Measurements from ENCODE around the gene DOCK4. TPM values are rescaled to one million over a fixed set of nuclear protein-coding genes. Genes with fewer than 3 reads are reported as not detected.

The DOCK4 gene
- total RNA-seq, 1 donor, result 31.8 TPM

DNA sequence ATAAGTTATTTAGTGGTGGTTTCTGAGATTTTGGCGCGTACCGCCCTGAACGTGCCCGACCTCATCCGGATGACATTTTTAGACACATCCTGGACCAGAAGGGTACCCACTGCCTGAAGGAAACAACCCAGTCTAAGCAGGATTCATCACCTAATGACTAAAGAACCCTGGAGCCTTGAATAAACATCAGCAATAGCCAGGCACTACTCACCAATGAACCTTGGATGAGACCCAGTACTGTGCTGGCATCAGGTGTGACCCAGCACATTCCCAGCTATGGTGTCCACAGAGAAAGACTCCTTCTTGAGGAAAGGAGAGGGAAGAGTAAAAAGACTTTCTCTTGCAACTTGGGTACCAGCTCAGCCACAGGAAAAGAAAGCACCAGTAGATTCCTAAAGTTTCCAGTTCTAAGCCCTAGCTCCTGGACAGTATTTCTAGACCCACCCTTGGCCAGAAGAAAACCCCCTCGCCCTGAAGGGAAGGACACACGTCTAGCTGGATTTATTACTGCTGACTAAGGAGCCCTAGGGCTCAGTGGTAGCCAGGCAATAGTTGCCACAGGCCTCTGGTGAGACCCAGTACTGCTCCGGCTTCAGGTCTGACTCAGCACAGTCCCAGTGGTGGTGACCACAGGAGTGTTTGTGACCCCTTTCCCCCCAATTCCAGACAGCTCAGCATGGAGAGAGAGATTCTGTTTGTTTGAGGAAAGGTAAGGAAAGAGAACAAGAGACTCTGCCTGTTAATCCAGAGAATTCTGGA, 32.8 kb upstream of the DOCK4 start:
- H3K4me1 ChIP-seq (ENCODE audit: insufficient read depth, low read length), result peaks cover 10% of the 10 kb centered on the region
- TF ChIP-seq, protein P1, sequence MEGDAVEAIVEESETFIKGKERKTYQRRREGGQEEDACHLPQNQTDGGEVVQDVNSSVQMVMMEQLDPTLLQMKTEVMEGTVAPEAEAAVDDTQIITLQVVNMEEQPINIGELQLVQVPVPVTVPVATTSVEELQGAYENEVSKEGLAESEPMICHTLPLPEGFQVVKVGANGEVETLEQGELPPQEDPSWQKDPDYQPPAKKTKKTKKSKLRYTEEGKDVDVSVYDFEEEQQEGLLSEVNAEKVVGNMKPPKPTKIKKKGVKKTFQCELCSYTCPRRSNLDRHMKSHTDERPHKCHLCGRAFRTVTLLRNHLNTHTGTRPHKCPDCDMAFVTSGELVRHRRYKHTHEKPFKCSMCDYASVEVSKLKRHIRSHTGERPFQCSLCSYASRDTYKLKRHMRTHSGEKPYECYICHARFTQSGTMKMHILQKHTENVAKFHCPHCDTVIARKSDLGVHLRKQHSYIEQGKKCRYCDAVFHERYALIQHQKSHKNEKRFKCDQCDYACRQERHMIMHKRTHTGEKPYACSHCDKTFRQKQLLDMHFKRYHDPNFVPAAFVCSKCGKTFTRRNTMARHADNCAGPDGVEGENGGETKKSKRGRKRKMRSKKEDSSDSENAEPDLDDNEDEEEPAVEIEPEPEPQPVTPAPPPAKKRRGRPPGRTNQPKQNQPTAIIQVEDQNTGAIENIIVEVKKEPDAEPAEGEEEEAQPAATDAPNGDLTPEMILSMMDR (IDR thresholded peaks at IDR 0.05; ENCODE audit: extremely low read depth, low read depth, low read length), result no peak
- peak overlapping the region; percentile 15 for H2AFZ ChIP-seq (ENCODE audit: low read length)
- no peak overlapping the region for H3K4me3 ChIP-seq (ENCODE audit: insufficient read depth, low read length)
- peak overlapping the region; percentile 2 for H3K27ac ChIP-seq (ENCODE audit: low read depth, low read length)
- H3K36me3 ChIP-seq (ENCODE audit: insufficient read depth, low read length), result no peaks in the 10 kb centered on the region
- DNase-seq (ENCODE audit: insufficient read length, low spot score, missing footprints), result peak; percentile 4
- peak overlapping the region; percentile 3 for H3K4me2 ChIP-seq (ENCODE audit: insufficient read depth, low read length)
- no peaks in the 10 kb centered on the region for H3K27me3 ChIP-seq (ENCODE audit: insufficient read depth, low read length)
- no peaks in the 10 kb centered on the region for H4K20me1 ChIP-seq (ENCODE audit: insufficient read depth, low read length)
- no peaks in the 10 kb centered on the region for H3K9me3 ChIP-seq (ENCODE audit: low read depth, low read length)
- peaks cover 6% of the 10 kb centered on the region for H3K79me2 ChIP-seq (ENCODE audit: insufficient read depth, low read length)

DNA sequence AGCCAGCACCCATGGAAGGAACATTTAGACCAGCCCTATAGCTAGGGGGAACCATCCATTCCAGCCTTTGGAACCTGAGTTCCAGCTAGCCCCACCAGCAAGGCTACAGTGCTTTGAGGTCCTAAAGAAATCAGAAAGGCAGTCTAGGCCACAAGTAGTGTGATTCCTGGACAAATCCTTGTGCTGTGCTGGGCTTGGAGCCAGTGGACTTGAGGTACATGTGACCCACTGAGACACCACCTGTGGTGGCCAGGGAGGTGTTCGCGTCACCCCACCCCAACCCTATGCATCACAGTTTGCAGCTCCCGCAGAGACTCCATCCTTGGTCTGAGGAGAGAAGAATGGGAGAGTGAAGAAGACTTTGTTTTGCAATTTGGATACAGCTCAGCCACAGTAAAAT, 32.1 kb upstream of the DOCK4 start:
- Histone ChIP-seq H2AFZ (ENCODE audit: low read length) (no peak overlapping the region), H3K4me3 (ENCODE audit: insufficient read depth, low read length) (no peak overlapping the region), H3K27me3 (ENCODE audit: insufficient read depth, low read length) (no peaks in the 10 kb centered on the region), H4K20me1 (ENCODE audit: insufficient read depth, low read length) (no peaks in the 10 kb centered on the region), H3K9me3 (ENCODE audit: low read depth, low read length) (no peaks in the 10 kb centered on the region), H3K36me3 (ENCODE audit: insufficient read depth, low read length) (no peaks in the 10 kb centered on the region), H3K4me1 (ENCODE audit: insufficient read depth, low read length) (peaks cover 10% of the 10 kb centered on the region), H3K4me2 (ENCODE audit: insufficient read depth, low read length) (no peak overlapping the region), H3K27ac (ENCODE audit: low read depth, low read length) (no peak overlapping the region), H3K79me2 (ENCODE audit: insufficient read depth, low read length) (peaks cover 9% of the 10 kb centered on the region)
- TF ChIP-seq, protein P1 (IDR thresholded peaks at IDR 0.05; ENCODE audit: extremely low read depth, low read depth, low read length), result no peak
- no peak for DNase-seq (ENCODE audit: insufficient read length, low spot score, missing footprints)

DNA sequence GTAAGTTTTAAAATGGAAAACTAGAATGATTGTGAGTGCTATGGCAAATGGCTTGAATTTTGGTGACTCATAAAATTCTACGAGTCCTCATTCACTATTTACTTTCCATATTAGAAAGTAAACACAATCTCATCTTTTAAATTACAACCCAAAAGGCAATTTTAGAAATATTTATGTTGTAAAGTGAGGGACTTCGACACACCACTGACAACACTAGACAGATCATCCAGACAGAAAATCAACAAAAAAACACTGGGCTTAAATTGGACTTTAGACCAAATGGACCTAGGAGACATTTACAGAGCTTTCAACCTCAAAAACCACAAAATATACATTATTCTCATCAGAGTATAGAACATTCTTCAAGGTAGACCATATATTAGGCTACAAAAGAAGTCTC, 30.4 kb upstream of the DOCK4 start:
- H3K4me3 ChIP-seq (ENCODE audit: insufficient read depth, low read length), result no peak overlapping the region
- no peak for DNase-seq (ENCODE audit: insufficient read length, low spot score, missing footprints)
- peaks cover 10% of the 10 kb centered on the region for H3K4me1 ChIP-seq (ENCODE audit: insufficient read depth, low read length)
- H3K4me2 ChIP-seq (ENCODE audit: insufficient read depth, low read length), result no peak overlapping the region
- H3K79me2 ChIP-seq (ENCODE audit: insufficient read depth, low read length), result peaks cover 14% of the 10 kb centered on the region
- TF ChIP-seq, protein P1 (IDR thresholded peaks at IDR 0.05; ENCODE audit: extremely low read depth, low read depth, low read length), result no peak
- H3K27ac ChIP-seq (ENCODE audit: low read depth, low read length), result no peak overlapping the region
- H2AFZ ChIP-seq (ENCODE audit: low read length), result no peak overlapping the region
- H3K9me3 ChIP-seq (ENCODE audit: low read depth, low read length), result no peaks in the 10 kb centered on the region
- peaks cover 8% of the 10 kb centered on the region for H4K20me1 ChIP-seq (ENCODE audit: insufficient read depth, low read length)
- H3K27me3 ChIP-seq (ENCODE audit: insufficient read depth, low read length), result no peaks in the 10 kb centered on the region
- H3K36me3 ChIP-seq (ENCODE audit: insufficient read depth, low read length), result no peaks in the 10 kb centered on the region

DNA sequence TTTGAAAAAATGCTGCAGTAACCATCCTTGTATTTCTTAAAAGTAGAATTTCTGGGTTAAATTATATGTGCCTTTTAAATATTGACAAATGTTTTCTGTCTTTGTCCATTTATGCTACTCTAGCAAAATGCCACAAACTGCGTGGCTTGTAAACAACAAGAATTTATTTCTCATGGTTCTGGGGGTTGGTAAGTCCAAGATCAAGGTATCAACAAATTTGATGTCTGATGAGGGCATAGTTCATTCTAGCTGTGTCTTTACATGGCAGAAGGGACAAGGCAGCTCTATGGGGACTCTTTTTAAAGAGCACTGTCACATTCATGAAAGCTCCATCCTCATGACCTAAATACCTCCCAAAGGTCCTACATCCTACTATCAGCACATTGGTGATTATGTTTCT, 27.9 kb upstream of the DOCK4 start:
- no peak overlapping the region for H3K27ac ChIP-seq (ENCODE audit: low read depth, low read length)
- DNase-seq (ENCODE audit: insufficient read length, low spot score, missing footprints), result no peak
- no peaks in the 10 kb centered on the region for H3K27me3 ChIP-seq (ENCODE audit: insufficient read depth, low read length)
- peaks cover 16% of the 10 kb centered on the region for H3K79me2 ChIP-seq (ENCODE audit: insufficient read depth, low read length)
- H3K4me2 ChIP-seq (ENCODE audit: insufficient read depth, low read length), result no peak overlapping the region
- TF ChIP-seq, protein P1 (IDR thresholded peaks at IDR 0.05; ENCODE audit: extremely low read depth, low read depth, low read length), result no peak
- H2AFZ ChIP-seq (ENCODE audit: low read length), result no peak overlapping the region
- no peaks in the 10 kb centered on the region for H3K9me3 ChIP-seq (ENCODE audit: low read depth, low read length)
- no peaks in the 10 kb centered on the region for H3K36me3 ChIP-seq (ENCODE audit: insufficient read depth, low read length)
- peaks cover 8% of the 10 kb centered on the region for H3K4me1 ChIP-seq (ENCODE audit: insufficient read depth, low read length)
- H4K20me1 ChIP-seq (ENCODE audit: insufficient read depth, low read length), result peaks cover 8% of the 10 kb centered on the region
- no peak overlapping the region for H3K4me3 ChIP-seq (ENCODE audit: insufficient read depth, low read length)
